HUES64 (cell line): ENCODE data around the gene CYP4A11. TPM values are rescaled to one million over a fixed set of nuclear protein-coding genes. Genes with fewer than 3 reads are reported as not detected.
"Not testable (repeated sequence)": the region's sequence is repeated elsewhere in the genome, so short reads cannot be mapped to it uniquely, and the experiment has no call there.

Experiments used
- H3K27ac ChIP-seq: 2 replicates; pipeline ENCODE4 v1.7.0; 2013; ENCODE audit warnings: low read depth, low read length, inconsistent platforms
- H3K27me3 ChIP-seq: 2 replicates; pipeline ENCODE4 v1.6.1; 2013; ENCODE audit warnings: mild to moderate bottlenecking, low read length; ENCODE audit not compliant: insufficient read depth
- H3K36me3 ChIP-seq: 2 replicates; pipeline ENCODE4 v1.6.1; 2013; ENCODE audit warnings: mild to moderate bottlenecking, low read length; ENCODE audit not compliant: insufficient read depth
- H3K4me1 ChIP-seq: 2 replicates; pipeline ENCODE4 v1.6.1; 2013; ENCODE audit warnings: mild to moderate bottlenecking, low read length, moderate library complexity; ENCODE audit not compliant: insufficient read depth
- H3K4me3 ChIP-seq: 2 replicates; pipeline ENCODE4 v1.5.1; 2013; ENCODE audit warnings: mild to moderate bottlenecking, low read length, moderate library complexity
- H3K9ac ChIP-seq: 2 replicates; pipeline ENCODE4 v1.6.1; 2013; ENCODE audit warnings: mild to moderate bottlenecking, low read depth, low read length
- H3K9me3 ChIP-seq: 2 replicates; pipeline ENCODE4 v1.6.1; 2013; ENCODE audit warnings: low read depth, low read length; ENCODE audit not compliant: insufficient read depth
- WGBS: fragments of 150-250, 120-280 bp; methylation state at CpG from one replicate; pipeline ENCODE4 v1.1.7; 2013; ENCODE audit warnings: missing lambda C conversion rate; 5-methylcytosine and 5-hydroxymethylcytosine counted together
- polyA plus RNA-seq, 2 experiments: library from polyadenylated mRNA; stranded (reverse); fragments of 50-300 nt; gene quantifications; one replicate each; pipeline ENCODE4 v1.2.3, GENCODE V29; 2013

The CYP4A11 gene, protein sequence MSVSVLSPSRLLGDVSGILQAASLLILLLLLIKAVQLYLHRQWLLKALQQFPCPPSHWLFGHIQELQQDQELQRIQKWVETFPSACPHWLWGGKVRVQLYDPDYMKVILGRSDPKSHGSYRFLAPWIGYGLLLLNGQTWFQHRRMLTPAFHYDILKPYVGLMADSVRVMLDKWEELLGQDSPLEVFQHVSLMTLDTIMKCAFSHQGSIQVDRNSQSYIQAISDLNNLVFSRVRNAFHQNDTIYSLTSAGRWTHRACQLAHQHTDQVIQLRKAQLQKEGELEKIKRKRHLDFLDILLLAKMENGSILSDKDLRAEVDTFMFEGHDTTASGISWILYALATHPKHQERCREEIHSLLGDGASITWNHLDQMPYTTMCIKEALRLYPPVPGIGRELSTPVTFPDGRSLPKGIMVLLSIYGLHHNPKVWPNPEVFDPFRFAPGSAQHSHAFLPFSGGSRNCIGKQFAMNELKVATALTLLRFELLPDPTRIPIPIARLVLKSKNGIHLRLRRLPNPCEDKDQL
- not detected for polyA plus RNA-seq (2013, experiment 1 of 2)
- not detected for polyA plus RNA-seq (2013, experiment 2 of 2)

DNA sequence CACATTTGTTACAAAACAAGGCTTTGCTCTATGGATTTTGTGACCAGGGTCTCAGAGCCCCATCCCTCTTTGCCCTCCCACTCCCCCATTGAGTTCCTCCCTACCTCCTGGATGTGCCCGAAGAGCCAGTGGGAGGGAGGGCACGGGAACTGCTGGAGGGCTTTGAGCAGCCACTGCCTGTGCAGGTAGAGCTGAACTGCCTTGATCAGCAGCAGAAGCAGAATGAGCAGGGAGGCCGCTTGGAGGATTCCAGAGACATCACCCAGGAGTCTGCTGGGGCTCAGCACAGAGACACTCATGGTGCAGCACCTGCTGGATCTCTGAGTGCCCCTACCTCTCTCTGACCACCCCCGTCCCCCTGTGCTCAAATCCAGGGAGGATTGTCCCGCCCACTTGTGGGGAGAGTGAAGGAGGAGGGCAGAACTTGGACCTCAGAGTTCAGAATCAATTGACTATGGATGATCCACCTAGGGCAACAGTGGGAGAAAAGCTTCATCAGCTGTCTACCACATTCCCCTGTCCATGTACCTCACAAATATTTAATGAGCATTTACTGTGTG lies at the start of gene CYP4A11:
CYP4A11 (minus strand) TSS at position 342 of the 560 bp plus-strand sequence; CDS start at position 299, 43 bp downstream.
- no peaks in the 10 kb centered on the region for H3K4me1 ChIP-seq
- H3K27me3 ChIP-seq, result no peaks in the 10 kb centered on the region
- H3K36me3 ChIP-seq, result no peaks in the 10 kb centered on the region
- 90% methylated on average over 3 of the region's 5 CpGs for WGBS
- no peak within 1 kb of the TSS for H3K9ac ChIP-seq
- no peak within 1 kb of the TSS for H3K4me3 ChIP-seq
- H3K9me3 ChIP-seq, result no peaks in the 10 kb centered on the region
- no peak within 1 kb of the TSS for H3K27ac ChIP-seq

DNA sequence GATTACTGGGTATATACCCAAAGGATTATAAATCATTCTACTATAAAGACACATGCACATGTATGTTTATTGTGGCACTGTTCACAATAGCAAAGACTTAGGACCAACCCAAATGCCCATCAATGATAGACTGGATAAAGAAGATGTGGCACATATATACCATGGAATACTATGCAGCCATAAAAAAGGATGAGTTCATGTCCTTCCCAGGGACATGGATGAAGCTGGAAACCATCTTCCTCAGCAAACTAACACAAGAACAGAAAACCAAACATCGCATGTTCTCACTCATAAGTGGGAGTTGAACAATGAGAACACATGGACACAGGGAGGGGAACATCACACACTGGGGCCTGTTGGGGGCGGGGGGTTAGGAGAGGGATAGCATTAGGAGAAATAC lies 49.3 kb upstream of the CYP4A11 start:
- H3K4me1 ChIP-seq, H3K9me3 ChIP-seq, H3K27ac ChIP-seq, H3K36me3 ChIP-seq, H3K27me3 ChIP-seq, H3K9ac ChIP-seq, H3K4me3 ChIP-seq: not testable (repeated sequence)
- 60% methylated on average over 1 of the region's 2 CpGs for WGBS

DNA sequence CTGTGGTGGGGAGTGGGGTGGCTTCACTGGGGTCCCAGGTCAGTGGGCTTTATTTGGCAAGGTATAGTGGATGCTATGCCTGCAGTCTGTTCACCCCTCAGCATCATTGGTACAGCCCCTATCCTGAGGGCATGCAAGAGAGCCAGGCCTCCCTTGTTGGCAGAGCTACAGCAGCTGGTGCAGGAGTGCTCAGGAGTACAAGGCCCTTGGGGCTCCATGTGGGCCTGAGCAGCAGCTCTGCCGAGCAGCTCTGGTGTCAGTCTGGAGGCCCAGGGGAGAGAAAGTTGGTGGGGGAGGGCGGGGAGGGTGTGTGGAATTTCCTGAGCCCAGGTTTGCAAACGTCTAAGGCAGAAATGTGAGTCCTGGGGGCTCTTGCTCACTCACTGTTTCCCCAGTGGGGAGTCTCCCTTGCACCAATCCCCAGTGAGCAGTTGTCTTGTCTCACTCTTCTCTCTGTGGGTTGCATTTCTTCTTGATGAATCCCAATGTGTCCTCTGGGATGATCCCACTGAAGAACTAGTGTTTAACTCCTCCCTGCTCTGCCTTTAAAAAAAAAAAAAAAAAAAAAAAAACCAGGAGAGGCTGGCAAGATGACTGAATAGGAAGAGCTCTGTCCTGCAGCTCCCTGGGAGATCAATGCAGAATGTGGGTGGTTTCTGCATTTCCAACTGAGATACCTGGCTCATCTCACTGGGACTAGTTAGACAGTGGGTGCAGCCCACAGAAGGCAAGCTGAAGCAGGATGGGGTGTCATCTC lies 42.7 kb upstream of the CYP4A11 start:
- 35% methylated on average over 3 of the region's 3 CpGs for WGBS
- Histone ChIP-seq H3K9me3 (no peaks in the 10 kb centered on the region), H3K4me3 (0 out of 2 replicates have a peak overlapping the region, but pooled peaks have one; percentile 1), H3K36me3 (no peaks in the 10 kb centered on the region), H3K27me3 (no peaks in the 10 kb centered on the region), H3K27ac (peak overlapping the region; percentile 49; the same call in 1 of the 2 replicates), H3K4me1 (peaks cover 23% of the 10 kb centered on the region), H3K9ac (peak overlapping the region; percentile 39; the same call in 1 of the 2 replicates)

DNA sequence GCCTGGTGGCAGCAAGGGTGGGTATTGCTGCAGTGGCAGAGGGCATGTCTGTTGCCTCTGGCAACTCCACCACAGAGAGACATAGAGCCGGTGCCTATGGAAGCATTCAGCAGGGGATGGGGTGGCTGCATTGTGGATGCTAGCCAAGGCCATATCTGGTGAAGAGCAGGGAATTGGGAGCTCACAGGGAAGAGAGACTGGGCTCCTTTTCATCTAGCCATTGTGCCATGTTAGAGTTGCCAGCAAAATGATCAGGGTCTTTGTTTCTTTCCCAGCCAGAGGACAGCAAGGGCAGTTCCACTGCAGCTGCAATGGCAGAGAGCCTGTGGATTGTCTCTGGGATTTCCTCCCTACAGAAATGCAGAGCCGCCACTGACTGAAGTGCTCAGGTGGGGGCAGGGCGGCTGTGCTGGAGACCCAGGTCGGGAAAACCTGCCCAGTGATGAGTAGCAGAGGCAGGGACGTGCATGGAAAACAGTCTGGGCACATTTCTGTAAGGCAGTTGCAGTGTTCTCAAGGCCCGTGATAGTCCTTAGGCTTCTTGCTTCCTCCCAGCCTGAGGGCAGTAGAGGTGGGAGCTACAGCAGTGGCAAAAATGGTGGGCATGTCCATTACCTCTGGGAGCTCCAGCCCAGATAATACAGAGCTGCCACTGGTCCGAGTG lies 42.0 kb upstream of the CYP4A11 start:
- H3K4me3 ChIP-seq, result 0 out of 2 replicates have a peak overlapping the region, but pooled peaks have one; percentile 1
- H3K9me3 ChIP-seq, result no peaks in the 10 kb centered on the region
- no peaks in the 10 kb centered on the region for H3K27me3 ChIP-seq
- H3K4me1 ChIP-seq, result peaks cover 23% of the 10 kb centered on the region
- peak overlapping the region; percentile 49; the same call in 1 of the 2 replicates for H3K27ac ChIP-seq
- 33% methylated on average over 7 of the region's 7 CpGs for WGBS
- H3K9ac ChIP-seq, result peak overlapping the region; percentile 39; the same call in 1 of the 2 replicates
- no peaks in the 10 kb centered on the region for H3K36me3 ChIP-seq

DNA sequence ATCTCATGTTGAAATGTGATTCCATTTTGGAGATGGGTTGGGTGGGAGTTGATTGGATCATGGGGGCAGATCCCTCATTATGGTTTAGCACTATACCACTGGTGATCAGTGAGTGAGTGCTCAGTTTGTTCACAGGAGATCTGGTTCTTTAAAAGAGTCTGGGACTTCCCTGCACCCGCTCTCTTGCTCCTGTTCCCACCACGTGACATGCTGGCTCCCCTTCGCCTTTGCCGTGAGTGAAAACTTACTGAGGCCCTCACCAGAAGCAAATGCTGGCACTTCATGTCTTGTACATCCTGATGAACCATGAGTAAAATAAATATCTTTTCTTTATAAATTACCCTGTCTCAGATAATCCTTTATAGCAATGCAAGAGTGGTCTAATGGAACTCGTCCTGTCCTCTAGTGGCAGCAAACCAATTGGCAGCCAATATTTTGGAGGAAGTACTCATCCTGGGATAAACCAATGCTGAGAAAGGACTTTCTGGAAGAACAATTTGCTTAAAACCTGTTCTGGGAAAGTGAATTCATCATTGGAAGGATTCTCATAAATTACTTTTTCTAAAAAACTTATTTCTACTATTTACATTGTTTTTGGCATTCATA lies 27.8 kb upstream of the CYP4A11 start:
- WGBS, result 83% methylated on average over 5 of the region's 5 CpGs

DNA sequence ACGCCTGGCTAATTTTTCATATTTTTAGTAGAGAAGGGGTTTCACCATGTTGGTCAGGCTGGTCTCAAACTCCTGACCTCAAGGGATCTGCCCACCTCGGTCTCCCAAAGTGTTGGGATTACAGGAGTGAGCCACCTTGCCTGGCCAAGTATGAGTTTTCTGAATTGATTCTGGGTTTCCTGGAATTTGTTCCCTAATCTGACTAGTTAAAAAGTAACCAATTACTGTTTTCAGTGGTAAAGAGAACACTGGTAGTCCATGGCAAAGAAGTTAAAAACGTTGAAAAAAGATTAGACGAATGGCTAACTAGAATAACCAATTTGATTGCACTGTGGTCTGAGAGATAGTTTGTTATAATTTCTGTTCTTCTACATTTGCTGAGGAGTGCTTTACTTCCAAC lies 21.0 kb upstream of the CYP4A11 start:
- H3K27ac ChIP-seq, H3K4me3 ChIP-seq, H3K4me1 ChIP-seq, H3K9ac ChIP-seq, H3K9me3 ChIP-seq, H3K36me3 ChIP-seq, H3K27me3 ChIP-seq: not testable (repeated sequence)
- WGBS, result 72% methylated on average over 4 of the region's 4 CpGs

More for the DNA sequence above, 27.8 kb upstream of the CYP4A11 start:
- Histone ChIP-seq H3K36me3 (no peaks in the 10 kb centered on the region), H3K27ac (no peak overlapping the region), H3K9ac (no peak overlapping the region), H3K9me3 (0 out of 2 replicates have a peak, but pooled peaks cover 2% of the 10 kb centered on the region), H3K4me3 (no peak overlapping the region), H3K27me3 (no peaks in the 10 kb centered on the region), H3K4me1 (no peaks in the 10 kb centered on the region)

DNA sequence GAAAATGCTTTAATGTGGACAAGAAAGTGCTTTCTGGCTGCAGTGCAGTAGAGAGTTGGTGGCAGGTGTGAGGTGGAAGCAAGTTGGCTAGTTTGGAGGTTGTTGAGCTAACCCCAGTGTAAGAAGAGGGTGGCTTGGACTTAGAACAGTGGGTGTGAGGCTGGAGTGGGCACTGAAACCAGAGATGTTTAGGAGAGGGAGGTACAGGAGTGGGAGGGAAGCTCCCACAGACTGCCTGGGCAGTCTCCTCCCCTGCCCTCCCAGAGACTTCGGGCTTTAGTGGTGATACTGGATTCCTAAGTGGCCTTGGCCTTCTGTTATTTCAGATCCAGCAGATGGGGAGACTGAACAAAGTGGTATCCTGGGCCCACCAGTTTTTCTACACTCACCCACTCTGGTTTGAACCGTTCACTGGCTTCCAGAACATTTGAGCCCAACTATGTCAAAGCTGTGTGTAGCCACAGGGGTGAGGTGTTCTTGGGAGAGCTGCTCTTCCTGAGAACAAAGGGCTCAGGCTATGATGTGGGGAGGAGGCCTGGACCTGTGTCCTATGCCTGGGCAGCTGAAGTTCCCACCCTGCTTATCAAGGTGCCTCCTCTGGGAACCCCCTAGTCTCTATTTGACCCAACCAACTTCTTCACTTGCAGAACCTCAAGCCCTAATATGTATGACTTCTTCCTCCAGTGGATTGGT lies 19.9 kb upstream of the CYP4A11 start:
- 88% methylated on average over 2 of the region's 2 CpGs for WGBS
- H3K9me3 ChIP-seq, result 0 out of 2 replicates have a peak, but pooled peaks cover 2% of the 10 kb centered on the region
- no peaks in the 10 kb centered on the region for H3K36me3 ChIP-seq
- H3K9ac ChIP-seq, result no peak overlapping the region
- no peaks in the 10 kb centered on the region for H3K27me3 ChIP-seq
- no peaks in the 10 kb centered on the region for H3K4me1 ChIP-seq
- no peak overlapping the region for H3K4me3 ChIP-seq
- H3K27ac ChIP-seq, result no peak overlapping the region

DNA sequence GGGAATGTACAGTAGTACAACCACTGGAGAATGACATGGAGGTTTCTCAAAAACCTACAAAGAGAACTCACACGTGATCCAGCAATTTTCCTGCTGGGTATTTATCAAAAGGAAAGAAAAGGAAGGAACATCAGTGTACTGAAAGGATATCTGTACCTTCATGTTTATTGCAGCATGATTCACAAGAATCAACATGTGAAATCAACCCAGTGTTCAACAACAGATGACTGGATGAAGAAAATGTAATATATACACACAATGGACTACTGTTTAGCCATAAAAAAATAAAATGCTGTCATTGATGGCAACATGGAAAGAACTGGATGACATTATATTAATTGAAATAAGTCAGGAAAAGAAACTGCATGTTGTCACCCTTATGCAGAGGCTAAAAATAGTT lies 19.0 kb upstream of the CYP4A11 start:
- Histone ChIP-seq H3K27ac (no peak overlapping the region), H3K9ac (no peak overlapping the region), H3K4me1 (no peaks in the 10 kb centered on the region), H3K9me3 (0 out of 2 replicates have a peak, but pooled peaks cover 2% of the 10 kb centered on the region), H3K27me3 (no peaks in the 10 kb centered on the region), H3K4me3 (no peak overlapping the region), H3K36me3 (no peaks in the 10 kb centered on the region)
- 82% methylated on average over 1 of the region's 1 CpG for WGBS

DNA sequence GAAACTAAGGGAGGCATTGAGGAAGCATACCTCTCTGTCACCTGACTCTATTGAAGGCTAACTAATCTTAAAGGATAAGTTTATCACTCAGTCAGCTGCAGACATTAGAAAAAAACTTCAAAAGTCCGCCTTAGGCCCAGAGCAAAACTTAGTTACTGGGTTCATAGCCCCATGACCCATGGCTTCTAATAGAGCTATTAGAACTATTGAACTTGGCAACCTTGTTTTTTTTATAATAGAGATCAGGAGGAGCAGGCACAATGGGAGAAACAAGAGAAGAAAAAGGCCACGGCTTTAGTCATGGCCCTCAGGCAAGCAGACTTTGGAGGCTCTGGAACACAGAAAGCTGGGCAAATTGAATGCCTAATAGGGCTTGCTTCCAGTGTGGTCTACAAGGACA lies 13.8 kb upstream of the CYP4A11 start:
- not testable (repeated sequence) for H3K27ac ChIP-seq, H3K9ac ChIP-seq, H3K9me3 ChIP-seq, H3K27me3 ChIP-seq, H3K4me3 ChIP-seq, H3K36me3 ChIP-seq, H3K4me1 ChIP-seq
- 91% methylated on average over 2 of the region's 2 CpGs for WGBS

DNA sequence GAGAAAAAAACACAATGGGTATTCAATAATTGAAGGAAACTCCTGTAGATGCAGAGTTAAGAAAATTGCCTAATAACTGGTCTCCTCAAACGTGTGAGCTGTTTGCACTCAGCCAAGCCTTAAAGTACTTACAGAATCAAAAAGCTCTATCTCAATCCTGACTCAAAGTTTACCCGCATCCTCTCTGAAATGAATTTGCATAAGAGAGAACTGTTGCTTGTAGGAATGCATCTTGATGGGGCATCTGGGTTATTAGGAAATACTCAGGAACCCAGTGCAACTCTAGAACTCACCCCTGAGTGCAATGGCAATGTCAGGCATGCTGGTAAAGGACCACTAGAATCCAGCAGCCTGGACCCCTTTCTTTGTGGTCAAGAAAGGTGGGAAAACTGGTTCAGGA lies 12.6 kb upstream of the CYP4A11 start:
- H3K9me3 ChIP-seq, H3K36me3 ChIP-seq, H3K4me1 ChIP-seq, H3K4me3 ChIP-seq, H3K27ac ChIP-seq, H3K27me3 ChIP-seq, H3K9ac ChIP-seq: not testable (repeated sequence)
- WGBS, result 65% methylated on average over 2 of the region's 2 CpGs
